AG08395 (cell line): ENCODE results near the gene GASK1A.
"Not testable (repeated sequence)": the region's sequence is repeated elsewhere in the genome, so short reads cannot be mapped to it uniquely, and the experiment has no call there.

ENCODE experiments used
- DNase-seq: peaks from one replicate; pipeline ENCODE4 v3.0.0; 2012; ENCODE audit warnings: mixed read lengths, low spot score

Gene GASK1A

GRCh38 chr3:42979044-42979972 is at the start of gene GASK1A:
TSS of gene GASK1A (plus strand) at chr3:42979311. CDS start at chr3:42979643, 332 bp downstream.
- peak; percentile 20 for DNase-seq

DNA sequence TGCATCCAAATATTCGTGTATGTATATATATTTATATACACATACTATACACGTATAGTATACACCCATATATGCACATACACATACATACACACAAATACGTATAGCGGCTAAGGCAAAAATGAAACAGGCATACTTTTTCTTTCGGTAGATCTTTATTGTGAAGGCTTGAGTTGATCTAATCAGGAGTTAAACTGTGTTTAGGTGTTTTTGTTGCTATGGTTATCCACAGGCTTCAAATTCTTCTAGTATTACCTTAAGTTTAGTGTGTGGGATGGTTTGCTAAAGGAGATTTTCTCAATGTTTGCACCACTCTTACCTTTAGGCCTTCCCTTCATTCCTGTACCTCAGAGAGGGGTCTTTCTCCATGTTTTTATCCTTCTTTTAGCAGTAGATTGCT is 45.0 kb upstream of the GASK1A start:
- DNase-seq = no peak

DNA sequence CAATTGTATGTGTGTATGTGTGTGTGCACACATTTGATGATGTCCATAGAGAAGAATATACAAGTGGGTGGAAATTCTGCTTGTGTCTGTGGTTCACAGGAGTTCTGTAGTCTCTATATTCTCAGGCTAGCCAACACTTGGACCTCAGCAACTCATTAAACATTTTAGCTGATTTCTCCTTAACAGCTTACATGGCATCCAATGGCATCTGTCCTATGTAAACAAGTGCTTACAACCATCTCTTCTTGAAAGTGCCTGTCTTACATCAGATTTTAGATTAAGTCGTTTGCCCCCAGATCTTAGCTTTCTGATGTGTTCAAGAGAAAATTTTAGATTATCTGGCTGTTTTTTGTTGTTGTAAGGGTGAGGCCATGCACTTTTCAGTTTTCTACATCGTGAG is 44.2 kb upstream of the GASK1A start:
- DNase-seq = no peak

DNA sequence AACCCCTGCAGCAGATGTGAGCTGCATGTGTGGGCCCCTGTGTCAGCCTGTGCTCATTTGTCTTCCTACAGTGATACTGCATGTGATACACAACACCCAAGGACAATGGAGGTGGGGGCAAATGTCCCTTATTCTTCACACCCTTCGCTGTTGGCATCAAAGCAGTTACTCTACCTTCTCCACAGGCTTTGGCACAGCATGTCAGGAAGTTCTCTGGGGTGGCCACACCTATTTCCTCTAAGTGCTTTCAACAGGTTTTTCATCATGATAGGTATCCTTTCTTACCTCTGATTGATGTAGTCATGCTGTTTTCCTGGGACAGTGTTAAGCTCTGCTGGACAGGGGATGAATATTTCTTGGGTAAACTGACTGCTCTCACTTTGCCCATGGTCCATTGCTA is 43.6 kb upstream of the GASK1A start:
- DNase-seq = no peak

GRCh38 chr3:42936157-42936981 is 42.7 kb upstream of the GASK1A start:
- DNase-seq = peak; percentile 43

DNA sequence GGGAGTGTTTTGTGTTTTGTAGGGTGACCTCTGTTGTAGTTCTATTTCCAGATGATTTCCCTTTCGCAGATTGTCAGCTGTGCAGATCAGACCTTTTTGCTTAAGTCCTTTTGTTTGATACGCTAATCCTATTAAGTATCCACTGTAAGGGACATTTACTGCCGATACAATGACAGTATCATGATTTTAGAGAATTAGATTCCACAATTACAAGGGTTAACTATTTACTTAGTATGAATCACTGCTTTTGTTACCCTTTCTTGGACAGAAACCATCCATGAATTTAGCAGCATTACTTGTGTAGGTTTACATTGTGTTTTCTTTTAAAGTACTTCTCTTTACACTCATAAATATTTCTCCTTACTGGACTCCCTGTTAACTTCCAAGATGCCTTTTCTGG is 41.8 kb upstream of the GASK1A start:
- no peak for DNase-seq

DNA sequence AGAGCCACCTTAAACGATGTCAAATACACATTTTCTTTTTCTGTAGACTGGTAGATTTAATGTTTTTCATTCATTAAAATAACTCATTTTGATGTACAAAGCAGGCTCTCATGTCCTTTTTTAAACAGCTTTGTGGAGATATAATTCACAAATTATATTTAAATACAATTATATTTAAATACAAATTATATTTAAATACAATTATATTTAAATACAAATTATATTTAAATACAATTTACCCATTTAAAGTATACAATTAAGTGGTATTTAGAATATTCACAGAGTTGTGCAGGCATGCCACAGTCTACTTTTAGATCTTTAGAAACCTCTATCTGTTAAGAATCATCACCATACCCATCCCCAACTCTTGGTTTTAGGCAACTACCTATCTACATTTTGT is 36.4 kb upstream of the GASK1A start:
- no peak for DNase-seq

GRCh38 chr3:42946050-42946449 is 33.1 kb upstream of the GASK1A start:
- no peak for DNase-seq

DNA sequence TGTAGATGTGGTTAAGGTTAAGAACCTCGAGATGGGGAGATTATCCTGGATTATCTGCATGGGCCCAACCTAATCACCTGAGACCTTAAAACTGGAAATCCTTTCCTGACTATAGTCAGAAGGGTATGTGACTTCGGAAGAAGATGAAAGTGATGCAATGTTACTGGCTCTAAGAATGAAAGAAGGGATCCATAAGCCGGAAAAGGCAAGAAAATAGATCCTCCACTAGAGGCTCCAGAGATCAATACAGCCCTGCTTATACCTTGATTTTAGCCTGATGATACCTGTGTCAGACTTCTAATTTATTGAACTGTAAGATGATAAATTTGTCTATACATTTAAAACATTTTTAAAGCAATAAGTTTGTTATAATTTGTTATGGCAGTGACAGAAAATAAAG is 21.5 kb upstream of the GASK1A start:
- DNase-seq = no peak

GRCh38 chr3:42960282-42960681 is 18.8 kb upstream of the GASK1A start:
- DNase-seq = no peak

DNA sequence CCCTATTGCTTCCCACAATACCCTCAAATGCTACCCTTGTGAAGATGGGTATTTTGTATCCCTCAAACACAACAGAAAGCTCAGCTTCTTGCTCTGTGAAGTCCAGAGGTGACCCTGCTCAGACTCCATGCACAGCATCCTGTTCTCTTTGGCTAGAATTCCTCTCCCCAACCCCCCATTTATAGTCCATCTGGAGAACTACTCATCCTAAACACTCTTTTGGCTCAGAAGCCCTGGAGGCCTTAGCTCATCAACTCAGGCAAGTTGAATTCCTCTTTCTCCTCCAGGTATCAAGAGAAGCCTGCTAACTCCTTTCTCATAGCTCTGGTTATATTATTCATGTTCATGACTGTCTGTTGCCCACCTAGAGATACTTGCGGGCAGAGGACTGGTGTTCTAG is 18.3 kb upstream of the GASK1A start:
- no peak for DNase-seq

DNA sequence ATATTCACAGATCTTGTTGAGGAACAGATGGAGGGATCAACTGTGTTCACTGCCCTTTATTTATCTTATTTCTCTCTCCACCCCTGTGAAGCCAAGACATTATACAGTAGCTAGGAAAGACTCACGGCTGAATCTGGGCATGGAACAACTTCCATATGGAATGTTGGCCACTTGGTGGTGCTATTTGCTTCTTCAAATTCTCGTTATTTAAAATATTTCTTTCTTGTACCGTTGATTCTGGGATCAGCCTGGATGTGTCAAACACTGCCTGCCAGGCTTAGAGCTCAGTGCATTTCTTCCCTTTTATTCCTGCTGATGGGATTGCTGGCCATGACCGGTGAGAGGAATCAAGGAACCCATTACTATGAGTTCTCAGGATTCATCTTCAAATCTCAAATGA is 17.5 kb upstream of the GASK1A start:
- DNase-seq = peak; percentile 72

- DNase-seq = no peak
Observed at GRCh38 chr3:42963269-42963668, 15.8 kb upstream of the GASK1A start.

- no peak for DNase-seq
Observed at GRCh38 chr3:42964266-42964665, 14.8 kb upstream of the GASK1A start.

GRCh38 chr3:42970557-42970956 is 8.6 kb upstream of the GASK1A start:
- no peak for DNase-seq

DNA sequence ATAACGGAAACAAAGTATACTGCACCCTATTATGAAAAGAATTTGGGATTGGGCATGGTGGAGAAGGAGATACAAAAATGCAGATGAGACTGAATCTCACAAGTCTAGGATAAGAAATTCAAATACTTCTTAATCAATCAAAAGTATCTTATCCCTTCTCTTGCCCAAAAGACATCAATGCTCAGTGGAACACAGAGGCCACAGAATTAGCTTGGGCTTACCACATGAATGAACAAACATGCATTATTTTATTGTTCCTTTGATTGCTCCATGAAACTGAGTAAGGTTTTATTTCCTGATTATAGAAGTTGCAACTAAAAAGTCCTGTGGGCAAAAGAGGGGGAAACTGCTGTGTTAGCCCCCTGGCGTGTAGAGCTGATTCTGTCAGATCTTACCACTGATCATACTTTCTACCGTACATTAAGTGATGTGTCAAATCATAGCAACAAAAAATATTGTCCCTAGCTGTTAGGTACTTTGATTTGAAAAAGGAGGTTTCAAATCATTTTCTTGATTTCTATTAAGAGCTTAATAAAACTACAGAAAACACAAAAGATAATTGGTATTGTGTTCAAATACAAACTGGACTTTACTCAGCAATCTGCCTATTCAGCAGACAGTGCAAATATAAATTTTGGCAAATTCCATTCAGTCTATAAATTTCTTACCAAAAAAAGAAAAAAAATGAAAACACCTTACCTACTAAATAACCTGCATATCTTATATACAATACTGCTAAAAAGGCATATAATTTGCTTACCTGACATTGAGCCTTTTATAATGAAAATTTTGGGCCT is 7.9 kb upstream of the GASK1A start:
- DNase-seq = no peak

- DNase-seq = not testable (repeated sequence)
Observed at GRCh38 chr3:42974906-42975305, 4.2 kb upstream of the GASK1A start.

DNA sequence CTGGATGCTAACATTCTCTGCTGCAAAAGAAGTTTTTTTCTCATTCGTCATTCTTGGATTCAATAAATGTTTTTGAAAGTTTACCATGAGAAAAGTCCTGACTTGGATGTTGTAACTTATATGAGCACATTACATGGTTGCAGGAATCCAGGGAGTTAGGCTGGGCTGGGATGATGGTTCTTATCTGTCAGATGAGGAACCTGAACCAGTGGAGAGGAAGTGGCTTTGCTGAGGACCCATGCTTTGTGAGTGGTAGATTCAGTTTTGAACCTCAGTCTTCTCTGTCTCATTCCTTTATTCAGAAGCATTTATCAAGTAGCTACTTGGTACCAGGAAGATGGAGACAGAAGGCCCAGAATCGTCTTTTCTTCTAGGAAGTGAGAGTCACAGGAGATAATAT is 3.7 kb upstream of the GASK1A start:
- no peak for DNase-seq

DNA sequence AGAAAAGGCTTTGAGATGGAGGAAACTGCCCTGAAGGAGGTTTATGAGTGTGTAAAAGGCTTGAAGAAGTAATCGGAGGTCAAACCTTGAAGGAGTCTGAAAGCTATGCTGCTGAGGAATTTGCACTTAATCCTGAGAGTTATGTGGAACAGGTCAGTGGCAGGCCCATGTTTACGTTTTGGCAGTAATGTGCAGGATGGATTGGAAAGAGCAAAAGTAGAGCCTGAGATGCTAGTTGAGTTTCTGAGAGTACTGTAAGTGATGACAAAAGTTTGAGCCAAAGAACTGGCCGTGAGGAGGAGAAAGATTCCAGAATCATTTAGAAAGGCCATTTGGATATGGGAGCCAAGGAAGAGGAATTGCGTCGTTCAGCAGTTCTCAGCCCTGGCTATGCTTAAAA is 3.2 kb upstream of the GASK1A start:
- no peak for DNase-seq

- DNase-seq = no peak
Observed at GRCh38 chr3:42980209-42980608, 1.1 kb downstream of the GASK1A start.

DNA sequence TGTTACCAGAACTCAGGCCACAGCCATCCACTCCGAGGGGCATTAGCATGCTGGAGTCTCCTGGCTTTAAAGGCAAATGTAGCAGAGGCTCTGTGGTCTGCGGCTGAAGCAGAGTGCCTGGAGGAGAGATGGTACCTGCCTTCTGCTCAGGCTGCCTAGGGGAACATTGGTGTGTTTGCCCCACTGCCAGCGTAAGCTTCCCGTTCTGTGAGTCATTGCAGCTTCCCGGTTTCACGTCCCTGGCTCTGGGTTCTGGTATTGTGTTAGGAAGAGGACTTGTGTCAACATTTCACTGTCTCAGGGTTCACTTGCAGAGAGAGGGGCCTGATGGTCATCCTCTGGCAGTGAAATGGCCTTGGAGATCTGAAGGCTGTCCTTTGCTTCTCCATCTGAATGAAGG is 1.8 kb downstream of the GASK1A start:
- DNase-seq = no peak
